Measurements from ENCODE around the gene RPL11. TPM values are rescaled to one million over a fixed set of nuclear protein-coding genes. Genes with fewer than 3 reads are reported as not detected.
"Not testable (repeated sequence)": the region's sequence is repeated elsewhere in the genome, so short reads cannot be mapped to it uniquely, and the experiment has no call there.

RPL11 gene
- total and polyA plus RNA-seq, 10 donors = 864 to 6,089 (median 1,132) TPM

- intact Hi-C loops (cut with DNase I; ENCODE audit: low total_unique reads) = no loop called here
Observed at GRCh38 chr1:23645338-23645737, 46.3 kb upstream of the RPL11 start.

DNA sequence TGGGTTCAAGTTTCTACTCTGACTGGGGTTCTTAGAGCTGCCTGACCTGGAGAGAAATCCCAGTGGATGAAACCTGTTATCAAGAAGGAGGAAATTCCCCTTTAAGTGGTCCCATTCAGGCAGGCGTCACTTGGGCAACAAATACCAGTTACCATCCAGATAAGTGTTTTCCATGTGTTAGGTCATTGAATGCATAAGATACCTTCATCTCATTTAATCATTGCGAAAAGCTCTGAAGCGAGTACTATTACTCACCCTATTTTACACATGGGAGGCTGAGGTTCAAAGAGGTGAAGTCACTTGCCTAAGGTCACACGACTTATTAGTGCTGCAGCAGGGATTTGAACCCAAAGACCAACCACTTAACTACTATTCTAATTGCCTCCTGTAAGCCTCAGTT, 45.5 kb upstream of the RPL11 start:
- H3K4me1 ChIP-seq = no peaks in the 10 kb centered on the region
- intact Hi-C loops (cut with DNase I; ENCODE audit: low total_unique reads) = no loop called here
- no peak overlapping the region for H3K4me3 ChIP-seq
- no peaks in the 10 kb centered on the region for H3K36me3 ChIP-seq
- WGBS, 5 donors = 78 to 100% (median 90%) methylated on average over 4 of the region's 4 CpGs
- peaks cover 0 to 2% (median 0%) of the 10 kb centered on the region in 7 donors for H3K27me3 ChIP-seq (replicated peaks in 1 of 7)
- no peak for TF ChIP-seq CTCF (IDR thresholded peaks at IDR 0.05 in 8 of 11, conservative IDR thresholded peaks at IDR 0.05 in 3 of 11)
- TF ChIP-seq POLR2A (IDR thresholded peaks at IDR 0.05) = no peak
- TF ChIP-seq POLR2AphosphoS5 (IDR thresholded peaks at IDR 0.05) = no peak
- DNase-seq = no peak
- H3K27ac ChIP-seq = no peak overlapping the region
- H3K9me3 ChIP-seq = no peaks in the 10 kb centered on the region

More at GRCh38 chr1:23645338-23645737, 46.3 kb upstream of the RPL11 start:
- no peak for TF ChIP-seq POLR2AphosphoS5 (IDR thresholded peaks at IDR 0.05)
- no peak for TF ChIP-seq CTCF (IDR thresholded peaks at IDR 0.05 in 8 of 11, conservative IDR thresholded peaks at IDR 0.05 in 3 of 11)
- TF ChIP-seq POLR2A (IDR thresholded peaks at IDR 0.05) = no peak
- H3K27me3 ChIP-seq (replicated peaks in 1 of 7) = no peaks in the 10 kb centered on the region
- no peak for DNase-seq
- no peak overlapping the region for H3K4me3 ChIP-seq
- no peaks in the 10 kb centered on the region for H3K36me3 ChIP-seq
- H3K9me3 ChIP-seq = no peaks in the 10 kb centered on the region
- no peaks in the 10 kb centered on the region for H3K4me1 ChIP-seq
- WGBS, 5 donors = 85 to 92% (median 89%) methylated on average over 2 to 3 of the region's 3 CpGs
- H3K27ac ChIP-seq = no peak overlapping the region

DNA sequence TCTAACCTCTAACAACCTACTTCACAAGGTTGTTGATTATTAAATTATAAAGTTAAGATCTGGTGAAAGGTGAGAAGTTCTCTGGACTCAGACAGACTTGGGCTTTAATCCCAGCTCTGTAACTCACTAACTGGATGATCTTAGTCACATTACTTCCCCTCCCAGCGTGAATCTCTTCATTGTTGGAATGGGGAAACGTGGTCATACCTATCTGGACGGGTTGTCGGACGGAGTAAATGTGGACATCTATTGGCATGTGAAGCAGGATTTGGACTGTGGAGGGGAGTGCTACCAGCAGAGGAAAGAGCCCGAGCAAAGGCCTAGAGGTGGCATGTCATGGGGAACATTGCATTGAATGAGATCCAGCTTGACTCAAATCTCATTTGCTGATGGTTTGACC, 45.1 kb upstream of the RPL11 start:
- intact Hi-C loops (cut with DNase I; ENCODE audit: low total_unique reads) = no loop called here
- no peak overlapping the region for H3K4me3 ChIP-seq
- no peak for DNase-seq
- H3K9me3 ChIP-seq = no peaks in the 10 kb centered on the region
- no peak overlapping the region for H3K27ac ChIP-seq
- peaks cover 0 to 6% (median 0%) of the 10 kb centered on the region in 7 donors for H3K27me3 ChIP-seq (replicated peaks in 1 of 7)
- WGBS, 5 donors = 81 to 93% (median 87%) methylated on average over 6 of the region's 6 CpGs
- no peaks in the 10 kb centered on the region for H3K36me3 ChIP-seq
- H3K4me1 ChIP-seq = no peaks in the 10 kb centered on the region
- no peak for TF ChIP-seq POLR2A (IDR thresholded peaks at IDR 0.05)
- no peak for TF ChIP-seq CTCF (IDR thresholded peaks at IDR 0.05 in 8 of 11, conservative IDR thresholded peaks at IDR 0.05 in 3 of 11)
- TF ChIP-seq POLR2AphosphoS5 (IDR thresholded peaks at IDR 0.05) = no peak

DNA sequence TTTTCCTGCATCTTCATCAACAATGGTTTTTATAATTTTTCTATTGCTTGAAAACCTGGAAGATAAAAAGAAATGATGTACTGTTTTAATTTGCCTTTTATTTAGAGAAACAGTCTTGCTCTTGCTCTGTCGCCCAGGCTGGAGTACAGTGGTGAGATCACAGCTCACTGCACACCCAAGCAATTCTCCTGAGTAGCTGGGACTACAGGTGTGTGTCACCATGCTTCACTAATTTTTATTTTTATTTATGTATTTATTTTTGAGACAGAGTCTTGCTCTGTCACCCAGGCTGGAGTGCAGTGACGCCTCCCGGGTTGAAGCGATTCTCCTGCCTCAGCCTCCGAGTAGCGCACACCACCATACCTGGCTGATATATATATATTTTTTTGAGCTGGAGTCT, 43.0 kb upstream of the RPL11 start:
- no peaks in the 10 kb centered on the region for H3K9me3 ChIP-seq
- TF ChIP-seq POLR2AphosphoS5 (IDR thresholded peaks at IDR 0.05) (no peak), CTCF (IDR thresholded peaks at IDR 0.05 in 8 of 11, conservative IDR thresholded peaks at IDR 0.05 in 3 of 11) (no peak), POLR2A (IDR thresholded peaks at IDR 0.05) (no peak)
- DNase-seq = no peak
- no peak overlapping the region for H3K4me3 ChIP-seq
- intact Hi-C loops (cut with DNase I; ENCODE audit: low total_unique reads) = no loop called here
- H3K36me3 ChIP-seq = no peaks in the 10 kb centered on the region
- no peaks in the 10 kb centered on the region for H3K4me1 ChIP-seq
- H3K27me3 ChIP-seq (replicated peaks in 1 of 7) = peaks cover 0 to 15% (median 0%) of the 10 kb centered on the region in 7 donors
- WGBS, 5 donors = 77 to 94% (median 83%) methylated on average over 6 of the region's 6 CpGs
- no peak overlapping the region for H3K27ac ChIP-seq

DNA sequence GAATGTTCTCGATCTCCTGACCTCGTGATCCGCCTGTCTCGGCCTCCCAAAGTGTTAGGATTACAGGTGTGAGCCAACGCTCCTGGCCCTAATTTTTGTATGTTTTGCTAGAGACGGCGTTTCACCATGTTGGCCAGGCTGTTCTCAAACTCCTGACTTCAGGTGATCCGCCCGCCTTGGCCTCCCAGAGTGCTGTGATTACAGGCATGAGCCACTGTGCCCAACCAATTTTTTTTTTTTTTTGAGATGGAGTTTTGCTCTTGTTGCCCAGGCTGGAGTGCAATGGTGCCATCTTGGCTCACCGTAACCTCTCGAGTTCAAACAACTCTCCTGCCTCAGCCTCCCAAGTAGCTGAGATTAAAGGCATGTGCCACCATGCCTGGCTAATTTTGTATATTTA, 42.4 kb upstream of the RPL11 start:
- H3K4me3 ChIP-seq; H3K4me1 ChIP-seq; H3K27ac ChIP-seq; intact Hi-C loops (cut with DNase I; ENCODE audit: low total_unique reads); DNase-seq; H3K9me3 ChIP-seq; H3K36me3 ChIP-seq: not testable (repeated sequence)
- peaks cover 0 to 15% (median 0%) of the 10 kb centered on the region in 7 donors for H3K27me3 ChIP-seq (replicated peaks in 1 of 7)
- 95 to 98% (median 97%) methylated on average over 11 of the region's 11 CpGs for WGBS, 5 donors
